GM19023 (cell line): ENCODE data around the gene NCLN.
"Not testable (repeated sequence)": the region's sequence is repeated elsewhere in the genome, so short reads cannot be mapped to it uniquely, and the experiment has no call there.

Experiments used
- ATAC-seq: cut with Tn5 transposase; IDR thresholded peaks from one replicate; pipeline ENCODE4 v1.9.1; 2021; ENCODE audit warnings: mild to moderate bottlenecking, moderate library complexity; ENCODE audit not compliant: unreplicated experiment

Gene NCLN

DNA sequence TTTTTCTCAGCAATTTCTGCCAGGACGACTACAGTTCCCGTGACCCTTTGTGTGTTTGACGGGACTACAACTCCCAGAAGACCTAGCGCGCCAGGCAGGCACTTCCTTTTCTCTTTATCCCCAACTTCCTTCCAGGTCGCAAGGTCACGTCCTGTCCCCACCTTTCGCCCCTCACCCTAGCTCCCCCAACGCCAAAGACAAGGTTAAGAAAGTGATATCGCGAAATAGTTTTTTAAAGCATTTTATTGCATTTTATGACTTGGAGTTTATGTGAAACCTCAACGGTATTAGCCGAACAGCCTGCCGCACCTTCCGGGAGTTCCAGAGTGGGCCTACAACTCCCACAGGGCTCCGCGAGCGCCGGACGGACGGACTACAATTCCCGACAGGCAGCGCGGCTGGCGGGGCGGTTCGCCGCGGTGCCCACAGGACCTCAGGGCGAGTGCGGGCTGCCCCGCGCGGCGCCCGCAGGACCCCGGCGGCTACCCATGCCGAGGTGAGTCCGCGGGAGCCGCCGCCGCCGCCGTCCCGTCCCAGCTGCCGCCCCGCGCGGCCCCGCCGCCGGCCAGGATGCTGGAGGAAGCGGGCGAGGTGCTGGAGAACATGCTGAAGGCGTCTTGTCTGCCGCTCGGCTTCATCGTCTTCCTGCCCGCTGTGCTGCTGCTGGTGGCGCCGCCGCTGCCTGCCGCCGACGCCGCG, at the start of gene NCLN:
Gene NCLN (plus strand): TSS at position 470 of the 699 bp plus-strand sequence. CDS start 101 bp downstream, at position 571.
- ATAC-seq: peak; percentile 81

DNA sequence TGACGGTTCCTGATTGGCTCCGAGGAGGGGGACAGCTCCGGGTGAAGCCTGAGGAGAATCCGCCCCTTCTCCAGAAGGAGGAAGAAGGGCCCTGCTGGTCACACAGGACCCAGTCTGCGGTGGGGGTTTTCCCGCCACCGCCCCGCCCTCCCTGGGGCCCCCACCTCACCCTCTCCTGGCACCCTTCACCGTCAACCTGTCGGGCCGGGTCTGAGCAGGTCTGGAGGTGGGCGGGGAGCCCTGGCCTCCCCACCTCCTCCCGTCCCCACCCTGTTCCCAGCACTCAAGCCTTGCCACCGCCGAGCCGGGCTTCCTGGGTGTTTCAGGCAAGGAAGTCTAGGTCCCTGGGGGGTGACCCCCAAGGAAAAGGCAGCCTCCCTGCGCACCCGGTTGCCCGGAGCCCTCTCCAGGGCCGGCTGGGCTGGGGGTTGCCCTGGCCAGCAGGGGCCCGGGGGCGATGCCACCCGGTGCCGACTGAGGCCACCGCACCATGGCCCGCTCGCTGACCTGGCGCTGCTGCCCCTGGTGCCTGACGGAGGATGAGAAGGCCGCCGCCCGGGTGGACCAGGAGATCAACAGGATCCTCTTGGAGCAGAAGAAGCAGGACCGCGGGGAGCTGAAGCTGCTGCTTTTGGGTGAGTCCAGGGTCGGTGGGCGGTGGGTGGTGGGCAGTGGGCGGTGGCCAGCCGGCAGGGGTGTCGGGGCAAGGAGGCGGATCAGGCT, 49.6 kb upstream of the NCLN start, which contains the start of gene GNA15:
Gene GNA15 (plus strand): TSS at position 73 of the 723 bp plus-strand sequence. CDS start 418 bp downstream, at position 491.
- ATAC-seq: no peak

DNA sequence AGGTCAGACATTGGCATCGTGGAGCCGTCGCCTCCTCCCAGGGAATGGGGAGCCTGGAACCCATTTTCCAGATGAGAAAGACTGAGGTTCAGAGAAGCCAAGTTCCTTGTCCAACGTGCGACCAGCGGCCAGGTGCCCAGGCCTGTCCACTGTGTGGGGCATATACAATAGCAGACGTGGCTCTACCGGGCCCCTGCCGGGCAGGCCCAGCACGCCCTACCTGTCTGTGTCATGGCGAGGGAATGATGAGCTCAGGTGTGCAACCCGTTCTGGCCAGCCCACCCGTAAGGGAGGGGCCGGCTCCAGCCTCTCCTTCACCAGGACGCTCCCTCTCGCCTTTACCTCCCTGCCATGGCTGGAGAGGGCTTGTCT, 49.1 kb upstream of the NCLN start:
- no peak for ATAC-seq

DNA sequence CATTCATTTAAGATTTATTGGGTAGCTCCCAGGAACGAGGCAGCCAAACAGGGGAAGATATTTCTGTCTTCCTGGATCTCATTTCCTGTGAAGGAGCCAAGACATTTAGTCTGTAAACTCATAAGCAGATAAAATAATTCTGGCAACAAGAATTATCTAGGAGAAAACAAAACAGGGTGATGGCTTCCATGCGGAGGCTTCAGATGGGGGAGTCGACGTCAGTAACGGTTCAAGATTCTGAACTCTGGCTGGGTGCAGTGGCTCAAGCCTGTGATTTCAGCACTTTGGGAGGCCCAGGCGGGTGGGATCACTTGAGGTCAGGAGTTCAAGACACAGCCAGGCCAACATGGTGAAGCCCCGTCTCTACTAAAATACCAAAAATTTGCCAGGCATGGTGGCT, 48.6 kb upstream of the NCLN start:
- no peak for ATAC-seq

DNA sequence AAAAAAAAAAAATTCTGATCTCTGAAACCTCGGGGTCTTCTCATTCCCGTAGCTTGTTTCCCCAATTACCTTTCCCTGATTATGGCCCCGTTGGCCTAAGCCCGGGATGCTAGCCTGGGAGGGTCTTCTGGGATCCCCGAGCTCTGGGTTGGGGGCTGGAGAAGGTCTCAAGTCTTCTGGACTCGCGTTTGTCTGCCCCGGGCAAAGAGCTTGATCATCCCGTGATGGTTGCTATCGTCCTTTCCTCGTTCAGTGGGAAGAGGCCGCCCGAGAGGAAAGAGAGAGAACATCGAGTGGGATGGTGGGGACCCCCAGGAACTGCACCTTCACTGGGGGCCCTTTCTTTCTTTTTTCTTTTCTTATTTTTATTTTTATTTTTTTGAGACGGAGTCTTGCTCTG, 47.5 kb upstream of the NCLN start:
- ATAC-seq: no peak

GRCh38 chr19:3140667-3141038, 45.1 kb upstream of the NCLN start:
- no peak for ATAC-seq

- no peak for ATAC-seq
Measured at GRCh38 chr19:3142292-3142670, 43.4 kb upstream of the NCLN start.

DNA sequence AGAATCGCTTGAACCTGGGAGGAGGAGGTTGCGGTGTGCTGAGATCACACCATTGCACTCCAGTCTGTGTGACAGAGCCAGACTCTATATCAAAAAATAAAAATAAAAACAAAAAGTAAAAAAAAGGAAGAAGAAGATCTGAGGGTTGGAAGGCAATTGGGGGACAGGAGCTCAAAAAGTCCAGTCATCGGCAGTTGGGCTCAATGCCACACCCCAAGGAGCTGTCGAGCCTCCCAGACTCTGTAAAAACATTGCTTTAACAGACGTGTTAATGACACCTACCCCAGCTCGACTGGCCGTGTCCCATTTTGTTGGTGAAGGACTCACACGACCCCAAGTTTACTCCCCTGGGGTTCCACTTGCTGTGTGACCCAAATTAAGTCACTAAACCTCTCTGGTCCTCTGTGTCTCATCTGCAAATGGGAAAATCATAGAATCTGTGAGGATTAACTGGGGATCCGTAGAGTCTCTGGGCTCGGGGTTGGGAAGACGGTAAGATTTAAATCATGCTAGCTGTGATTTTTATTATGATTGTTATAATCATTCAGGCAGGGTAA, 42.9 kb upstream of the NCLN start:
- no peak for ATAC-seq

DNA sequence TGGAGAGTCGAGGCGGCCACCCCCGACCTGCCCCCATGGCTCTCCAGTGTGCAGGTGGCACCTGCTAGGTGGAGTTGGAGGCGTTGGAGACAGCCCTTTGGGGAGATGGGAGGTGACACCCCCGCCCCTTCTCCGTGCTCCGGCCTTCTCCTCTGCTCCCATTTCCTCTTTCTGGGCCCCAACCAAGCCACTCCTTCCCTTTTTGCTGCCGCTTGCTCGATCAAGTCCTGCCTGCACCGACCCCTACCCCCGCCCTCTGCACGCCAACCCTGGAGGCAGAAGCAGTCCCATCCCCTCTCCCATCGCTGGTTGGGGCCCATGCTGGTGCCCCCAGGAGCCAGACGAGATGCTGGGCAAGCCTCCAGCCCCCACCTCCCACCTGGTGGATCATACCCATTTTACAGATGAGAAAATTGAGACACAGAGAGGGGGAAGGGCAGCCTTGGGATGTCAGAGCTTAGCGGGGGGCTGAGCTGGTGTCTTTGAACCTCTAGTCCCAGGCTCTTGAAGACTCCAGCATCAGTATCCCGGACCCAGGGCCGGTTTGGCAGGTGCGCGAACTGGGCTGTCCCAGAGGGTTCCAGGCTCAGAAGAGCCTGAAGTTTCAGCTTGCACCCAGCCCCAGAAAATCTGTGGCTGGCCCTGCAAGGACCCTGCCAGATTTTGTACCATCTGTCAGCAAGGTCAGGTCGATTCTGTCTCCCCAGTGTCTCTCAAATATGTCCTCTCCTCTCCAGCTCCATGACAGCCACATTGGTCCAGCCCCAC, 39.6 kb upstream of the NCLN start:
- no peak for ATAC-seq

DNA sequence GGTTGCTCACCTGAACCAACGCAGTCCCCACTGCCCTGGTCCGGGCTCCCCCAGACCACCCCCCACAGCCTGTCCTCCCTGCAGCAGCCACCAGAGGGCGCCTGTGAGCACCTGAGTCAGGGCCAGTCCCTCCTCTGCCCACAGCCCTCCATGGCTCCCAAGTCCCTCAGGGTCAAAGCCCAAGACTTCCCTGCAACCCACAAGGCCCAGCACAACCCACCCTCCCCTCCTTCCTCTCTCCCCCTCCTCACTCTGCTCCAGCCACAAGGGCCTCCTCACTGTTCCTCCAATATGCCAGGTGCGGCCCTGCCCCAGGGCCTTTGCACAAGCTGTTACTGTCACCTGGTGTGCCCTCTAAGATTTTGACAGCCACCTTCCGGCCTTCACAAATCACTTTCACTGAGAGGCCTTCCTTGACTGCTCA, 39.0 kb upstream of the NCLN start:
- no peak for ATAC-seq

DNA sequence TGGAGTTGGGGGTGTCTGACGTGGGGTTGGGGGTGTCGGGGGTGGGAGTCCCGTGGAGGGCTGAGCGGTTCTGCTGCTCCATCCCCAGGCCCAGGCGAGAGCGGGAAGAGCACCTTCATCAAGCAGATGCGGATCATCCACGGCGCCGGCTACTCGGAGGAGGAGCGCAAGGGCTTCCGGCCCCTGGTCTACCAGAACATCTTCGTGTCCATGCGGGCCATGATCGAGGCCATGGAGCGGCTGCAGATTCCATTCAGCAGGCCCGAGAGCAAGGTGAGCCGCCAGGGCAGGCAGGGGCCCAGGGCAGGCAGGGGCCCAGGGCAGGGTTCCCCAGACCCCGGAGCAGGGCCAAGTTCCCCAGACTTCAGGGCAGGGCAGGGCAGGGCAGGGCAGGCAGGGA, 37.2 kb upstream of the NCLN start:
- ATAC-seq: no peak

- ATAC-seq: no peak
Measured at GRCh38 chr19:3149089-3149488, 36.6 kb upstream of the NCLN start.

GRCh38 chr19:3149526-3150505, 35.9 kb upstream of the NCLN start:
- ATAC-seq: no peak

DNA sequence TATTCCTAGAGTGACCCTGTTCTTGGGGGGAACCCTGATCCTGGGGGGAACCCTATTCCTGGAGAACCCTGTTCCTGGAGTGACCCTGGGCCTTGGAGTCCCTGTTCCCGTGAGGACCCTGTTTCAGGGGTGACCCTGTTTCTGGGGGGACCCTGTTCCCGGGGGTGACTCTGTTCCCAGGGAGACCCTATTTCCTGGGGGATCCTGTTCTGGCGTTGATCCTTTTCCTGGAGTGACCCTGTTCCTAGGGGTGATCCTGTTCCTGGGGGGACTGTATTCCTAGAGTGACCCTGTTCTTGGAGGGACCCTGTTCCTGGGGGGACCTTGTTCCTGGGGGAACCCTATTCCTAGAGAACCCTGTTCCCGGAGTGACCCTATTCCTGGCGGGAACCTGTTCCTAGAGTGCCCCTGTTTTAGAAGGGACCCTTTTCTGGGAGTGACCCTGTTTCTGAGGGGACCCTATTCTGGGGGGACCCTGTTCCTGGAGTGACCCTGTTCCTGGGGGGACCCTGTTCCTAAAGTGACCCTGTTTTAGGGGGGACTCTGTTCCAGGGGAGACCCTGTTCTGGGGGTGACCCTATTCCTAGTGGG, 34.9 kb upstream of the NCLN start:
- no peak for ATAC-seq

- no peak for ATAC-seq
Measured at GRCh38 chr19:3151563-3152418, 33.9 kb upstream of the NCLN start.

DNA sequence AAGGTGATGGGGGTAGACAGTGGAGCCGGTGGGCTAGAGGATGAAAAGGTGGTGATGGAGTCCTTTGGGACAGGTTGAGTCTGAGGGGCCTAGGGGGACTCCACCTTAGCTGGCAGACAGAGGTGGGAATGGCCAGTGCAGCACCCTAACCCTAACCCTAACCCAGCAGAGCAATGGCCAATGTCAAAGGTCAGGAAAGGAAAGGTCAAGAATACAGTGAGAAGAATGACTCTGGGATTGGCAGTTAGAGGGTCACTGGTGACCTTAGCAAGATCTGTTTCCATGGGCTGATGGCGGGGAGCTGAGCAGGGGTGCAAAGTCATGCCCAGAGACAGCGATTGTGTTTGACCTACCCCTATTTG, 33.3 kb upstream of the NCLN start:
- ATAC-seq: no peak

DNA sequence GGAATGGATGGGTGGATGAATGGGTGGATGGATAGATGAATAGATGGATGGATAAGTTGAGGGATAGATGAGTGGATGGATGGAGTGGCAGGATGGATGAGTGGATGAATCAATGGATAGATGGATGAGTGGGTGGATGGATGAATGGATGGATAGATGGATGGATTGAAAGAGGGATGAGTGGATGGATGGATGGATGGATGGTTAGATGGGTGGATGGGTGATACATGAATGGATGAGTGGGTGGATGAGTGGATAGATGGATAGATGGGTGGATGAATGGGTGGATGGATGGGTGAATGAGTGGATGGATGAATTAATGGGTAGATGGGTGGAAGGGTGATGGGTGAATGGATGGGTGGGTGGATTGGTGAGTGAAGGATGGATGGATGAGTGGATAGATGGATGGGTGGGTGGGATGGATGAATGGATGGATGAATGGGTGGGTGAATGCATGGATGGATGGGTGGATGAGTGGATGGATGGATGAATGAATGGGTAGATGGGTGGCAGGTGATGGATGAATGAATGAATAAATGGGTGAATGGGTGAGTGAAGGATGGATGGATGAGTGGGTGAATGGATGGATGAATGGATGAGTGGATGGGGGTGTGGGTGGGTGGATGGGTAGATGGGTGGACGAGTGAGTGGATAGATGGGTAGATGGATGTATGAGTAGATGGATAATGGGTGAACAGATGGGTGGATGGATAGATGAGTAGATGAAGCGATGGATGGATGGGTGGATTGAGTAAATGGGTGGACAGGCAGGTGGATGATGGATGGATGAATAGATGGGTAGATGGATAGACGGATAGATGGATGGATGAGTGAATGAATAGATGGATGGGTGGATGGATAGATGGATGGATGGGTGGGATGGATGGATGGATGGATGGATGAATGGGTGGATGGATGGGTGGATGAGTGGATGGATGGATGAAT, 32.2 kb upstream of the NCLN start:
- no peak for ATAC-seq

DNA sequence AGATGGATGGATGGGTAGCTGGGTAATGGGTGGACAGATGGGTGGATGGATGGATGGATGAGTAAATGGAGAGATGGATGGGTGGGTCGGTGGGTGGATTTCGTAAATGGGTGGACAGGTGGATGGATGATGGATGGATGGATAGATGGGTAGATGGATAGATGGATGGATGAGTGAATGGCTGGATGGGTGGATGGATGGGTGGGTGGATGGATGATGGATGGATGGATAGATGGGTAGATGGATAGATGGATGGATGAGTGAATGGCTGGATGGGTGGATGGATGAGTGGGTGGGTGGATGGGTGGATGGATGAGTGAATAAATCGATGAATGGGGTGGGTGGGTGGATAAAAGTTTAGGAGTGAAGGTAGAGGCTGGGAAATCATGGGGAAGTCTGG, 31.3 kb upstream of the NCLN start:
- not testable (repeated sequence) for ATAC-seq
